H1 (cell line): Measurements from ENCODE around the gene AHRR. TPM values are rescaled to one million over a fixed set of nuclear protein-coding genes. Genes with fewer than 3 reads are reported as not detected.

Experiments used
- CTCF ChIA-PET: fragments of 300-600 bp; sonication (Branson Sonifier 250); formaldehyde crosslinking; loops from one replicate; lab custom pipeline; 2021; ENCODE audit not compliant: partially characterized antibody; lab: Charles Lee
- POLR2A ChIA-PET: fragments of 300-600 bp; sonication (Branson Sonifier 250); formaldehyde crosslinking; loops from one replicate; lab custom pipeline; 2021; ENCODE audit warnings: inconsistent platforms; ENCODE audit not compliant: partially characterized antibody; lab: Charles Lee
- DNase-seq, 2 experiments: peaks; one replicate each; pipeline versions ENCODE4 v3.0.0 to v3.0.0-alpha.2; 2010 to 2022; ENCODE audit warnings: low spot score in 2 of 2, low read depth in 1 of 2, mixed read lengths in 1 of 2
- FAIRE-seq: peaks from 2 replicates; lab custom pipeline; 2011; peaks lifted over from hg19 to GRCh38; lab: Jason Lieb, UNC
- H2AFZ ChIP-seq: 2 replicates; pipeline ENCODE4 v1.8.1; 2012; ENCODE audit warnings: low read length, inconsistent platforms
- H2AK5ac ChIP-seq: 2 replicates; pipeline ENCODE4 v1.6.1; 2013; ENCODE audit warnings: low read depth, low read length
- H2BK120ac ChIP-seq: replicated peaks from 2 replicates; pipeline ENCODE3; 2013; ENCODE audit warnings: low read depth, low read length, inconsistent platforms
- H2BK12ac ChIP-seq: 2 replicates; pipeline ENCODE4 v1.6.1; 2013; ENCODE audit warnings: low read depth, low read length
- H2BK15ac ChIP-seq: 2 replicates; pipeline ENCODE4 v1.6.1; 2013; ENCODE audit warnings: low read length
- H2BK20ac ChIP-seq: 2 replicates; pipeline ENCODE4 v1.6.1; 2013; ENCODE audit warnings: low read length
- H2BK5ac ChIP-seq: 2 replicates; pipeline ENCODE4 v1.6.1; 2013; ENCODE audit warnings: low read depth, low read length
- H3K14ac ChIP-seq: 2 replicates; pipeline ENCODE4 v1.6.1; 2013; ENCODE audit warnings: inconsistent platforms; ENCODE audit not compliant: insufficient read length
- H3K18ac ChIP-seq: 2 replicates; pipeline ENCODE4 v1.6.1; 2013; ENCODE audit warnings: low read length; ENCODE audit errors: extremely low read depth
- H3K23ac ChIP-seq: 2 replicates; pipeline ENCODE4 v1.6.1; 2013; ENCODE audit warnings: inconsistent platforms; ENCODE audit not compliant: insufficient read length
- H3K23me2 ChIP-seq: 2 replicates; pipeline ENCODE4 v1.6.1; 2013; ENCODE audit warnings: low read depth, low read length
- H3K27ac ChIP-seq: 2 replicates; pipeline ENCODE4 v1.6.1; 2011; ENCODE audit warnings: low read depth, low read length, inconsistent platforms
- H3K27me3 ChIP-seq, 4 experiments: replicated peaks in 1 of 4; 1 replicate in 1 of 4; 2 replicates in 3 of 4; pipeline versions ENCODE4 v1.6.1 to v1.8.1; 2011 to 2013; ENCODE audit warnings: low read length in 3 of 4, mild to moderate bottlenecking in 3 of 4, inconsistent platforms in 2 of 4, mixed read lengths in 2 of 4, moderate library complexity in 1 of 4; ENCODE audit not compliant: control insufficient read depth in 3 of 4, insufficient read depth in 3 of 4; ENCODE audit errors: extremely low read depth in 1 of 4
- H3K36me3 ChIP-seq, 4 experiments: 2 replicates each; pipeline versions ENCODE4 v1.6.1 to v1.8.1; 2011 to 2013; ENCODE audit warnings: mild to moderate bottlenecking in 4 of 4, low read length in 3 of 4, moderate library complexity in 2 of 4, control low read depth in 1 of 4, inconsistent platforms in 1 of 4; ENCODE audit not compliant: insufficient read depth in 4 of 4, control insufficient read depth in 2 of 4
- H3K4ac ChIP-seq: replicated peaks from 2 replicates; pipeline ENCODE3; 2013; ENCODE audit warnings: low read length, low read depth, mixed read lengths, inconsistent platforms; ENCODE audit not compliant: insufficient read length
- H3K4me1 ChIP-seq, 4 experiments: replicated peaks in 1 of 4; 1 replicate in 1 of 4; 2 replicates in 3 of 4; pipeline versions ENCODE4 v1.6.1 to v1.8.1; 2011 to 2013; ENCODE audit warnings: low read length in 3 of 4, inconsistent platforms in 2 of 4, mixed read lengths in 1 of 4; ENCODE audit not compliant: insufficient read depth in 4 of 4, control insufficient read depth in 3 of 4
- H3K4me2 ChIP-seq, 2 experiments: 2 replicates each; pipeline versions ENCODE4 v1.6.1 to v1.8.1; 2011 to 2013; ENCODE audit warnings: low read depth in 2 of 2, low read length in 2 of 2, control low read depth in 1 of 2, inconsistent platforms in 1 of 2, mild to moderate bottlenecking in 1 of 2; ENCODE audit not compliant: insufficient read depth in 1 of 2
- H3K4me3 ChIP-seq, 4 experiments: fragments of 200-600, 300-600 bp in 1 of 4; sonication (generic), shearing (Covaris generic), sonication (Bioruptor Twin) in 1 of 4; 2 replicates each; pipeline versions ENCODE4 v1.5.1 to v1.8.1; 2011 to 2016; ENCODE audit warnings: low read length in 4 of 4, low read depth in 3 of 4, control low read depth in 2 of 4, inconsistent platforms in 2 of 4, mild to moderate bottlenecking in 2 of 4, mixed read lengths in 1 of 4, moderate library complexity in 1 of 4; ENCODE audit not compliant: insufficient read depth in 2 of 4; ENCODE audit errors: extremely low read depth in 1 of 4
- H3K56ac ChIP-seq: replicated peaks from 2 replicates; pipeline ENCODE3; 2013; ENCODE audit warnings: low read depth, mild to moderate bottlenecking, mixed read lengths, low read length, inconsistent platforms; ENCODE audit not compliant: insufficient read length
- H3K79me1 ChIP-seq: 2 replicates; pipeline ENCODE4 v1.6.1; 2013; ENCODE audit warnings: low read depth, low read length, control low read depth
- H3K79me2 ChIP-seq, 2 experiments: 2 replicates each; pipeline versions ENCODE4 v1.6.1 to v1.8.1; 2012 to 2013; ENCODE audit warnings: low read length in 2 of 2, mild to moderate bottlenecking in 2 of 2, inconsistent platforms in 1 of 2; ENCODE audit not compliant: insufficient read depth in 2 of 2, control insufficient read depth in 1 of 2
- H3K9ac ChIP-seq, 4 experiments: replicated peaks in 1 of 4; 1 replicate in 1 of 4; 2 replicates in 3 of 4; pipeline versions ENCODE4 v1.6.1 to v1.8.1; 2011 to 2013; ENCODE audit warnings: low read depth in 3 of 4, low read length in 3 of 4, control low read depth in 2 of 4, mild to moderate bottlenecking in 2 of 4, moderate library complexity in 2 of 4, inconsistent platforms in 1 of 4; ENCODE audit errors: extremely low read depth in 1 of 4
- H3K9me3 ChIP-seq, 2 experiments: 2 replicates each; pipeline versions ENCODE4 v1.6.1 to v1.8.1; 2012 to 2013; ENCODE audit warnings: mild to moderate bottlenecking in 2 of 2, moderate library complexity in 2 of 2, control low read depth in 1 of 2, inconsistent platforms in 1 of 2, low read depth in 1 of 2, low read length in 1 of 2, mixed read lengths in 1 of 2; ENCODE audit not compliant: insufficient read depth in 2 of 2
- H4K20me1 ChIP-seq, 2 experiments: replicated peaks in 1 of 2; 2 replicates each; pipeline versions ENCODE3 to v1.8.1; 2011 to 2013; ENCODE audit warnings: inconsistent platforms in 2 of 2, low read length in 2 of 2, mild to moderate bottlenecking in 1 of 2; ENCODE audit not compliant: insufficient read depth in 2 of 2, control insufficient read depth in 1 of 2
- H4K5ac ChIP-seq: 2 replicates; pipeline ENCODE4 v1.6.1; 2013; ENCODE audit warnings: low read length, low read depth, mixed read lengths, inconsistent platforms; ENCODE audit not compliant: insufficient read length
- H4K8ac ChIP-seq: 2 replicates; pipeline ENCODE4 v1.8.0; 2013; ENCODE audit warnings: mild to moderate bottlenecking, moderate library complexity, low read length, inconsistent platforms; ENCODE audit not compliant: insufficient read depth; ENCODE audit errors: extremely low read depth
- H4K91ac ChIP-seq: replicated peaks from 2 replicates; pipeline ENCODE3; 2013; ENCODE audit warnings: low read length, mixed read lengths, inconsistent platforms; ENCODE audit not compliant: insufficient read length
- CBX8 ChIP-seq: fragments of 300-800, 300-1000 bp; sonication (generic); IDR thresholded peaks from 2 replicates; pipeline ENCODE4 v1.7.1; 2016; ENCODE audit warnings: low read depth, low read length, borderline replicate concordance
- CEBPB ChIP-seq: IDR thresholded peaks from 2 replicates; pipeline ENCODE4 v1.6.1; 2012; ENCODE audit warnings: low read depth, low read length
- CHD2 ChIP-seq: IDR thresholded peaks from 2 replicates; pipeline ENCODE4 v1.6.1; 2012; ENCODE audit warnings: low read length, improper control_type of control experiment
- EGR1 ChIP-seq: IDR thresholded peaks from 2 replicates; pipeline ENCODE4 v1.6.1; 2011; ENCODE audit warnings: low read depth, low read length, borderline replicate concordance
- GABPA ChIP-seq: IDR thresholded peaks from 2 replicates; pipeline ENCODE4 v1.6.1; 2011; ENCODE audit warnings: mild to moderate bottlenecking, low read length, moderate library complexity, borderline replicate concordance; ENCODE audit not compliant: insufficient read depth
- GTF2F1 ChIP-seq: IDR thresholded peaks from 2 replicates; pipeline ENCODE4 v1.6.1; 2012; ENCODE audit warnings: low read depth, low read length, improper control_type of control experiment, borderline replicate concordance
- KDM4A ChIP-seq: IDR thresholded peaks from one replicate; pipeline ENCODE4 v1.7.1; 2012; ENCODE audit warnings: low read depth, mild to moderate bottlenecking, moderate library complexity, low read length, inconsistent platforms; ENCODE audit not compliant: severe bottlenecking
- POLR2A ChIP-seq, 2 experiments: IDR thresholded peaks; 1 replicate in 1 of 2; 2 replicates in 1 of 2; pipeline ENCODE4 v1.6.1; 2011; ENCODE audit warnings: low read depth in 2 of 2, low read length in 2 of 2, mild to moderate bottlenecking in 2 of 2; ENCODE audit errors: control extremely low read depth in 1 of 2
- RFX5 ChIP-seq: IDR thresholded peaks from 2 replicates; pipeline ENCODE4 v1.6.1; 2011; ENCODE audit warnings: low read depth, low read length, improper control_type of control experiment, borderline replicate concordance
- RXRA ChIP-seq: IDR thresholded peaks from 2 replicates; pipeline ENCODE4 v1.6.1; 2011; ENCODE audit warnings: low read depth, mild to moderate bottlenecking, low read length, moderate library complexity; ENCODE audit not compliant: insufficient read depth
- SAP30 ChIP-seq: fragments of 300-600 bp; sonication (generic); IDR thresholded peaks from 2 replicates; pipeline ENCODE4 v1.7.1; 2012; ENCODE audit warnings: low read length, moderate library complexity, mild to moderate bottlenecking, inconsistent platforms; ENCODE audit not compliant: insufficient read depth, insufficient replicate concordance
- SP4 ChIP-seq: IDR thresholded peaks from 2 replicates; pipeline ENCODE4 v1.6.1; 2012; ENCODE audit warnings: low read length, inconsistent platforms
- SRF ChIP-seq: IDR thresholded peaks from 2 replicates; pipeline ENCODE4 v1.6.1; 2011; ENCODE audit warnings: mild to moderate bottlenecking, low read depth, low read length, moderate library complexity
- SUZ12 ChIP-seq: fragments of 200-600 bp; sonication (generic); IDR thresholded peaks from 2 replicates; pipeline ENCODE4 v1.6.1; 2012; ENCODE audit warnings: mild to moderate bottlenecking, inconsistent platforms, low read length, moderate library complexity, mixed read lengths
- YY1 ChIP-seq: IDR thresholded peaks from 2 replicates; pipeline ENCODE4 v1.6.1; 2011; ENCODE audit warnings: low read depth, mild to moderate bottlenecking, low read length
- ZNF274 ChIP-seq: IDR thresholded peaks from 2 replicates; pipeline ENCODE4 v1.7.0; 2012; ENCODE audit warnings: low read length, borderline replicate concordance; ENCODE audit errors: extremely low read depth
- WGBS, 2 experiments: shearing (Covaris generic) in 1 of 2; methylation state at CpG; one replicate each; pipeline versions ENCODE4 v1.1.6 to v1.1.7; 2013 to 2015; ENCODE audit warnings: low lambda C conversion rate in 2 of 2, mixed read lengths in 2 of 2, inconsistent platforms in 1 of 2, low coverage in 1 of 2, missing lambda C conversion rate in 1 of 2; ENCODE audit not compliant: insufficient replicate concordance in 2 of 2, insufficient coverage in 1 of 2, insufficient read length in 1 of 2; ENCODE audit errors: extremely low coverage in 1 of 2, missing lambda C conversion rate in 1 of 2; 5-methylcytosine and 5-hydroxymethylcytosine counted together
- polyA plus RNA-seq, 7 experiments: library from polyadenylated mRNA; depleted of rRNA in 3 of 7; stranded (reverse) in 5 of 7; unstranded in 2 of 7; fragments of >200 nt in 5 of 7; fragments of 200-250 nt in 2 of 7; gene quantifications; 1 replicate in 5 of 7; 2 replicates in 1 of 7; 4 replicates in 1 of 7; pipeline versions ENCODE4 v1.2.1 to v1.2.3, GENCODE V29; 2011 to 2013; ENCODE audit warnings: missing spikeins in 2 of 7, mixed read lengths in 2 of 7
- total RNA-seq: library from RNA; stranded (reverse); fragmentation: NEBNext Ultra II Directional; extraction: Animal tissue kit (Norgen Biotek cat#: 25700); gene quantifications from 2 replicates; pipeline ENCODE4 v1.2.1, GENCODE V29; 2021

Gene AHRR
- total and polyA plus RNA-seq, 2 of the 8 experiments (the other 6 are each of a cell fraction or from before 2014, with no cell fraction given): 0.41 to 0.80 TPM

- Histone ChIP-seq H3K9ac (no peak overlapping the region), H2AK5ac (no peak overlapping the region), H2BK20ac (no peak overlapping the region), H3K9me3 (no peaks in the 10 kb centered on the region), H3K18ac (no peak overlapping the region), H3K79me1 (no peaks in the 10 kb centered on the region), H3K27me3 (no peaks in the 10 kb centered on the region), H4K8ac (no peak overlapping the region), H3K4me1 (no peaks in the 10 kb centered on the region), H3K14ac (no peak overlapping the region), H3K4ac (no peak overlapping the region), H3K36me3 (no peaks in the 10 kb centered on the region), H3K4me3 (no peak overlapping the region), H3K27ac (no peak overlapping the region), H3K23me2 (no peaks in the 10 kb centered on the region), H2AFZ (no peak overlapping the region), H4K91ac (no peak overlapping the region), H3K56ac (no peak overlapping the region), H2BK120ac (no peak overlapping the region), H4K5ac (no peak overlapping the region), H3K79me2 (no peaks in the 10 kb centered on the region), H3K23ac (no peak overlapping the region), H3K4me2 (no peak overlapping the region), H4K20me1 (no peaks in the 10 kb centered on the region), H2BK5ac (no peak overlapping the region), H2BK12ac (no peak overlapping the region), H2BK15ac (no peak overlapping the region)
- POLR2A ChIA-PET: no interaction called here
- WGBS, 2 experiments: 84% methylated on average over 8 of the region's 8 CpGs; no CpG with 5 or more reads in 1 of the 2 experiments
- CTCF ChIA-PET: interaction anchor here (1.3 kb wide), 1 partner anchor 31 kb away, joined by 4 read pairs; no protein-coding TSS in a partner anchor
- no peak for FAIRE-seq
- DNase-seq: no peak
- TF ChIP-seq CHD2 (no peak), CEBPB (no peak), SAP30 (no peak), CBX8 (no peak), EGR1 (no peak), GABPA (no peak), RXRA (no peak), YY1 (no peak), RFX5 (no peak), ZNF274 (no peak), KDM4A (no peak), SP4 (no peak), GTF2F1 (no peak), SUZ12 (no peak), SRF (no peak), POLR2A (IDR thresholded peaks at IDR 0.05; ENCODE audit: control extremely low read depth in 1 of 2, low read depth in 2 of 2, low read length in 2 of 2) (no peak)
These were observed 86.3 kb downstream of the AHRR start for GRCh38 chr5:407801-408268.
